IPS-NIHi11 (cell line): ENCODE measurements around the gene HLTF.
A peak's percentile ranks its signal among the peaks of the same experiment; 100 is the strongest.

Source experiments
- DNase-seq: peaks from one replicate; pipeline ENCODE4 v3.0.0; 2012; ENCODE audit warnings: mixed read lengths, low spot score

The HLTF gene

GRCh38 chr3:149085828-149086231 is 503 bp downstream of the HLTF start:
- DNase-seq = peak; percentile 43

DNA sequence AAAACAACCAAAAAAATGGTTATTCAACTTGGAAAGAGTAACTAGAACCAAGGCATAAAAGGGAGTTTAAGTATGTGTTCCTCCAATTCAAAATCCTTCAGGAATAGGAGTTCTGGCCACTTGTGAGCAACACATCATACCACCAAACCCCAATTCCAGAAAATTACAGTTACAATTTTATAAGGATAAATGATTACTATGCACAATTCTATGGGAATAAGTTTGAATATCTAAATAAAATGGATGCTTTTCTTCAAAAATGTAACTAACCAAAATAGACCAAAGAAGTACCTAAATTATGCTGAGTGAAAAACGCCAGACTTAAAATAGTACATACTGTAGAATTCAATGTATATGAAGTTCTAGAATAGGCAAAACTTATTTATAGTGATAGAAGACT is 4.6 kb downstream of the HLTF start:
- no peak for DNase-seq

GRCh38 chr3:149080699-149081091 is 5.6 kb downstream of the HLTF start:
- no peak for DNase-seq

DNA sequence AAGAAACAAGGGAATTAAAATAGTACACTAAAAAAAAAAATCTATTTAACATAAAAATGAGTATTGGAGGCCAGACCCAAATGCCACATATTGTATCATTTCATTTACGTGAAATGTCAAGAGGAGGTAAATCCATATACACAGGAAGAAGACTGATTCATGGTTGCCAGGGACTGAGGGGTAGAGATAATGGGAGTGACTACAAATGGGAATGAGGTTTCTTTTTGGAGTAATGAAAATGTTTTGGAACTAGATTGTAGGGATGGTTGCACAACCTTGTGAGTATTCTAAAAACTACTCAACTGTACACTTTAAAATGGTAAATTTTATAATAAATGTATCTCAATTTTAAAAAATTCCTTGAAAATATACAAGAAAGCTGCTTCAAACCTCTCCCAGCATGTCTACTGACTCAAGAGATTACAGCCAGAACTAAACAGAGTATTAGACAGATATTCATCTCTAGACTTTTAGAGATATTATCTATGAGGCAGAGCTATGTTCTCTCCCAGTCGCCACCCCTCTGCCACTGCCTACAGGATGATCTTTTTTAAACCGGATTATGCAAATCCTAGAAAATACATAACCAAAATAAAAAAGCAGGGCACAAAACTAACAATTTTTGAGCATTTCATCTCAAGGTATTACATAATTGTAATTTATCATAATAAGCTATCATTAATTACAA is 6.2 kb downstream of the HLTF start:
- DNase-seq = no peak

DNA sequence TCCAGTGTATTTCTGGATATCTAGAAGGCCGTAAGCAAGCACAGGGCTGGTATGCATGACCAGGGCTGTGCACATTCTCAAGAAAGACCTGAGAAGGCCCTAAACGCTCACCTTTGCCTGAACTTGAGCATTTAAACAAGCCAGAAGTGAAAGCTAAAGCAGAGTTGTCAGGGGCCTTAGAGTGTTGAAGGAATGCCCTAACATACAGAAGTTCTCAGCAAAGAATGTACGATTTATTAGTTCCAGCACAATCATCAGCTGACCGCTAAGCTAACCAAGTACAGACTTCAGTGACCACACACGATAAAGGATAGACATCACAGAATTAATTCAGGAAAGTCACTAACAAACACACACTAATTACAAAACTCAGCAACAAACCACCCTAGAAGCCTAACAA is 8.7 kb downstream of the HLTF start:
- no peak for DNase-seq

GRCh38 chr3:149067883-149068282 is 18.4 kb downstream of the HLTF start:
- DNase-seq = no peak

DNA sequence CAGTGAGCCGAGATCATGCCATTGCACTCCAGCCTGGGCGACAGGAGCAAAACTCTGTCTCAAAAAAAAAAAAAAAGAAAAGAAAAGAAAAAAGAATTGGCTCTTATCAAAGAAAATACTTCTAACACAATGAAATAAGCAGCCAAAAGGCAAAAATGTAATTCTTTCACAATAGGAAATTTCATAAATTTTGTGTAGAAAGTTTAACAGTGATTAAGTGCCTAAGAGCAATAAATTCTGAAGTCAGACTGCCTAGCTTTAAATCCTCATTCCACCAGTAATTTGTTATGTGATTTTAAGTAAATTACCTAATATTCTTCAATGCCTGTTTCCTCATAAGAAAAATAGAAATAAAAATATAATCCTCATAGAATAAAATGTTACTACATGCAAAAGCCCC is 24.6 kb downstream of the HLTF start:
- no peak for DNase-seq

DNA sequence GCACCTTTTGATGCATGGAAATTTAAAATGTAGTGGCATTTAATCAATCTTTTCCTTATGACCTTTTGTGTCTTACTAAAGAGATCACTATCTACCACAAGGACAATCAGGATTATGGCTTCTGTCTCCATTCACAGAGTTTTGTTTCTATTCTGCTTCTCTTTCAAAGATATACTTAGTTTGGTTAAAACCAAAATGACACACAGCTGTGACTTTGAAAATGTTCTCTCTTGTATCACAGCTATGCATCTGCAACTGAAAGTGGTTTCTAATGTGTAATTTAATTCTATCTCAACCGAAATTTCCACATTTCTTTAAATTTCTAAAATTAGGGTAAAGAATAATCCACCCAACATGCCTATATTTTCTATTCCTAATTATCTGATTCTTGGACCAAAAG is 27.7 kb downstream of the HLTF start:
- DNase-seq = no peak

DNA sequence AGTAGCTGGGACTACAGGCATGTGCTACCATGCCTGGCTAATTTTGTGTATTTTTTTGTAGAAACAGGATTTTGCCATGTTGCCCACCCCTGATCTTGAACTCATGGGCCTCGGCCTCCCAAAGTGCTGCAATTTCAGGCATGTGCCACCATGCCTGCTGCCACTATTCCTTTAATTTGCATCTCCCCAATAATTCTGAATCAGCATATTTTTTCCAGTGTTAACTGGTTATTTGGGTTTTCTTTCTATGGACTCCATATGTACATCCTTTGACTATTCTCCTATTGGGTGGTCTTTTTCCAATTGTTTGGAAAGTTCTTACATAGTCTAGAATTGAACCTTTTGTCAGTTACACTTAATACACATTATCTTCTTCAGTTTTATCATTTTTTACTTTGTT is 28.1 kb downstream of the HLTF start:
- no peak for DNase-seq

- DNase-seq = no peak
Measured at GRCh38 chr3:149055575-149055974, 30.8 kb downstream of the HLTF start.

- no peak for DNase-seq
Measured at GRCh38 chr3:149044339-149045083, 41.8 kb downstream of the HLTF start.

GRCh38 chr3:149042789-149043386 is 43.4 kb downstream of the HLTF start:
- DNase-seq = no peak

- DNase-seq = no peak
Measured at GRCh38 chr3:149038322-149038721, 48.0 kb downstream of the HLTF start.

DNA sequence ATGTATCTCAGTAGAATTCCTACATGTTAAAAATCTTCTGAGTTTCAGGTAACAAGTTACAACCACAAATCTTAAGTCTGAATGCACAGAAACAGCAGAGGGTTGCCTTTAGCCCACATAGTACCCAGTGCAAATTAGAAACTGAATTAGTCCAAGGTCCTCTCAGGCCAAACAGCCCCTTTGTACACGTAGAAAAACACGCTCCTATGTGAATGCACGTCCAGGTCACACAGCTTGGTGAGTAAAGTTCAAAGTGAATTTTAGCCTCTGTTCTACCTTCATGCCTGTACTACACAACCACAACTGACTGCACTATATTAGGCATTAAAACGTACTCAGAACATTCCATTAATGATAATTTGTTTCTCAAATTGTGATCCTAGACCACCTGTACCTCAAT is 48.6 kb downstream of the HLTF start:
- no peak for DNase-seq

DNA sequence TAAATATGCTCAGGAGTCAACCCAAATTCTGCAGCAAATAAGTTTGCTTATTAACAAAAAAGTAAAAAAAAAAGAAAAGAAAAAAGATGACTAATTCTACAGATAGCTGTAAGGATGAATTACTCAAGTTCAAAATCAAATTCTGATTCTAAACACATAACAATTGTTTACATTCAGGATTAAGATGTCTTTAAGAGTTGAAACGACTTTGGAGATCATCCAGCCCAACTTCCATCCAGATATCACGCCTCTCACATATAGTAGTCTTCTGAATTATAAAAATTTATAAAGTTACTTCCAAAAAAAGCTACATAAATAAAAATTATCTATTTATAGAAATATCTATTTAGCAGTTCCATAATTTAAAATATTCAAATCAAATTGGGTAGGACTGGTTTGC is 55.2 kb downstream of the HLTF start:
- no peak for DNase-seq

GRCh38 chr3:149026718-149027117 is 59.6 kb downstream of the HLTF start:
- DNase-seq = no peak

DNA sequence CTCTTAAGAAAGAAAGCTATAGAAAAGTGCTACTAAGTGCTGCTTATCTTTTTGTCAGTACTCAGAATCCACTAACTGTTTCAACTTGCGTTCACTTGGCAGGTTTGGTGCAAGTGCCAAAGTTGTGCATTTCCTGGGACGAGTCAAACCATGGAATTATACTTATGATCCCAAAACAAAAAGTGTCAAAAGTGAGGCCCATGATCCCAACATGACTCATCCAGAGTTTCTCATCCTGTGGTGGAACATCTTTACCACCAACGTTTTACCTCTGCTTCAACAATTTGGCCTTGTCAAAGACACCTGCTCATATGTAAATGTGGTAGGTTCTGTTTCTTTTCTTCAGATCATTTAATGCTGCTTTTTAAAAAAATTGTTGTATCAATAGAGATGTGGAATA is 62.4 kb downstream of the HLTF start:
- no peak for DNase-seq

DNA sequence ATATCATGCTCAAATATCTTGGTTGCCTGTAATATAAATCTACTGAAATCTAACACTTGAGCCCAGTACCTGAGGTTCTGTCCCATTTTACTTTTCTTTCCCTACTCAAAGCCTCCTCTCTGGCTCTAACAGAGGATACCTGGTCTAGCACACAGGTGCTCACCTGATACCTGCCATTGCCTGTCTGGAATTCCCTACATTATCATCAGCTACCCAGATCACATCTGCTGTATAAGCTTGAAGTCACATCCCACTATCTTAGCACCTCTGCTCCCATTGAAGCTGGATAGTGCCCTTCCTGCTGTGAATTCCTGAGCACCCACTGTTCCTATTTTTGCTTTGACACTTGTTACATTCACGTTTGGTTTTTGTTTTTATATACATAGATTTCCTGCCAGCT is 64.5 kb downstream of the HLTF start:
- DNase-seq = peak; percentile 13

- DNase-seq = peak; percentile 12
Measured at GRCh38 chr3:149020839-149021252, 65.5 kb downstream of the HLTF start.

DNA sequence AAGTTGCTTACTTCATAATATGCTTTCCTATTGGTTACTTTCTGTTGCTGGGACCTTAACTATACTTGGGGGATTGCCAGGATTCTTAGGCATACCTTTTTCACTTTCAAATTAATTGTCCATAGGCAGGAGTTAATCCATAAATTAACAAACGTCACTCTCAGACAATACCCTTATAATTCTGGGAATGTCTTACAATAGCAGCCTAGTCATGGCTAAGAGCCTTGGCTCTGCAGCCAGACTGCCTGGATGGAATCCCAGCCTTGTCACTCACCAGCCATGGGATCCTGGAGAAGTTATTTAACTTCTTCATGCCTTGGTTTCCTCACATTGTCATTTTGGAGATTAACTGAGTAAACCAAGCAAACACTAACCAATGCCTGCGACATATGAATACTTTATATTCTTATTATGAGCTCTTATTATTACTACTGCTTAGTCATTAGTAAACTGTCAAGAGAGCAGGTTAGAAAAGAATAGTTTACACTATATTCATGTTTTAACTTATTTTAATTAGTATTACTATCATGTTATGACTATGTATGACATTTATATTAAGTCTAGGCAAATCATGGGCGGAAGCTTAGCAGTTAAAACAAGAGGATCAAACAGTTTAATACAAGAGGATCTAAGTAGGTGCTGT is 66.0 kb downstream of the HLTF start:
- DNase-seq = peak; percentile 5

DNA sequence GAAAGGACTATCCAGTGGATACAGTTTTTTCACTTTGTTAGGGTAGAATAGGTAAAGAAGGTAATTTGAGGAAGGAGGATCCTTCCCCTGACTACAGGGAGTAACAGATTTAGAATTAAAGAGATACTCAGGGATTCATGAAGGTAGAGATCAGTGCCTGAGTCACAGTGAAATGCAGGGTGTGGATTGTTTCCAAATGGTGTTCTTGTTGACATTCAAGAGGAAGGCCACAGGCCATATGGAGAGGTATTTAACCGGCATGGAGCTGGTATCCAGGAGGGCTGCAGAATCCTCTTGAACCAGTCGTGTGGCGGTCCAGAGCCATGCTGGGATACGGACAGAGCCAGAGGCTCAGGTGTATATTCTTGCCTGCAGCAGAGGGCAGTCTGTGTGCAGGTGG is 66.8 kb downstream of the HLTF start:
- DNase-seq = no peak

DNA sequence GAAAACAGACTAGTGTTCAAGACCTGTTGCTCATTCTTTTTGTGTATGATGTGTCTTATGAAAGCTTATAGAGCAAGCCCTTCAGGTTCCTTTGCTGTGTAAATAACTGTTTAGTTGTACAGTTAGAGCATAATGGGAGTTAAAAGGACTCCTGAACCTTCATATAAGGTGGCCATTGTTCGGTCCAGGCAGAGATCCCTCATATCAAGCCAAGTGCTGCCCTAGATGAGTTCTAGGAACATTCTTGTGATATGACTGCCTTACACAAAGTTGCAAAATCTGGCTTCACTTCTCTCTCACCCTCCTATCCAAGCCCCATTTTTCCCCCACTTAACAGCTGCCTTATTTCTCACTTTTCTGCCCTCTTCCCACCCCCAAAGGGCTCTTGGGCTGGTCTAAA is 68.1 kb downstream of the HLTF start:
- DNase-seq = no peak
